ENCODE results near the gene ATP6V0D1. TPM values are rescaled to one million over a fixed set of nuclear protein-coding genes. Genes with fewer than 3 reads are reported as not detected.

ATP6V0D1 gene
- total RNA-seq, 1 donor from 2014 or later, result 155 TPM

GRCh38 chr16:67404740-67405226 is 76.2 kb downstream of the ATP6V0D1 start:
- DNase-seq, result no peak

DNA sequence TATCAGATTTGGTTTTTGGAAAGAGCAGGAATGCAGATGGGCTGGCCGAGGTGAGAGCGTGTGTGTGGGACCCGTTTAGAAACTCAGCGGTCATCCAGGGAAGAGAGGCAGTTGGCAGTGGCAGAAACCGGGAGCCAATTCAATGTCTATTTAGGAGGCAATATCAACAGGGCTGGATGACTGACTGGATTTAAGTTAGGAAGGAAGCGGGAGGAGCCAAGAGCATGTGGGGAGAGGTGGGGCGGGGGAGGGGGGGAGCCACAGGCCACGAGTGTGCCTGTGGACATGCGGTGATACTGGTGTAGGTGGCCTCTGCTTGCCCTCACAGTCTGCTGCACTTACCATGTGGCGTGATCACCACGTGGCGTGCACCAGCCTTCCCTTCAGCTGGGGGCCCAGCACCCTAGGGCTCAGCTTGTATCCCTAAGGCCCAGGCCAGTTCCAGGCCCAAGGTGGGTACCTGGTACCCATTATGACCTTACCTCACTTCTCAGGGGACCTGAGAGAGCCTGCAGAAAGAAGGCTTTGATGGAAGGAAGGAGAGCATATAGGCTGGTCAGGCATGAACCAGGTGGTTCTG is 76.9 kb downstream of the ATP6V0D1 start:
- DNase-seq, result peak; percentile 52

DNA sequence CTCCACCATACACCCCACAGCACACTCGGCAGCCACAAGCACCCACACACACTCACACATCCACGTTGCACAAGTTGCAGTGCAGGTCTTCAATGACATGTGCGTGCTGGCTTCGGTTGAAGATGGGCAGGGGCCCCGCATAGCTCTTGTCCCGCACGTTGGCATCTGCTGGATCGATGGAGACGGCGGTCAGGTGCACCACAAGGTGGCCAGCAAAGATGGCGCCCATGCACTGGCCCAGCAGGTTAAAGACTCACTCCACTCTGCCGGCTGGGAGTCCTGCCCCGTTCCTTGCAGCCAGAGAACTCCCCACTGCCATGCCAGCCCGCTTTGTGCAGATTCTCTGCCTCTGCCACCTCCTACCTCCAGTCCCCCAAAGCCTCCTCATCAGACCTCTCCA is 80.1 kb downstream of the ATP6V0D1 start:
- no peak for DNase-seq

DNA sequence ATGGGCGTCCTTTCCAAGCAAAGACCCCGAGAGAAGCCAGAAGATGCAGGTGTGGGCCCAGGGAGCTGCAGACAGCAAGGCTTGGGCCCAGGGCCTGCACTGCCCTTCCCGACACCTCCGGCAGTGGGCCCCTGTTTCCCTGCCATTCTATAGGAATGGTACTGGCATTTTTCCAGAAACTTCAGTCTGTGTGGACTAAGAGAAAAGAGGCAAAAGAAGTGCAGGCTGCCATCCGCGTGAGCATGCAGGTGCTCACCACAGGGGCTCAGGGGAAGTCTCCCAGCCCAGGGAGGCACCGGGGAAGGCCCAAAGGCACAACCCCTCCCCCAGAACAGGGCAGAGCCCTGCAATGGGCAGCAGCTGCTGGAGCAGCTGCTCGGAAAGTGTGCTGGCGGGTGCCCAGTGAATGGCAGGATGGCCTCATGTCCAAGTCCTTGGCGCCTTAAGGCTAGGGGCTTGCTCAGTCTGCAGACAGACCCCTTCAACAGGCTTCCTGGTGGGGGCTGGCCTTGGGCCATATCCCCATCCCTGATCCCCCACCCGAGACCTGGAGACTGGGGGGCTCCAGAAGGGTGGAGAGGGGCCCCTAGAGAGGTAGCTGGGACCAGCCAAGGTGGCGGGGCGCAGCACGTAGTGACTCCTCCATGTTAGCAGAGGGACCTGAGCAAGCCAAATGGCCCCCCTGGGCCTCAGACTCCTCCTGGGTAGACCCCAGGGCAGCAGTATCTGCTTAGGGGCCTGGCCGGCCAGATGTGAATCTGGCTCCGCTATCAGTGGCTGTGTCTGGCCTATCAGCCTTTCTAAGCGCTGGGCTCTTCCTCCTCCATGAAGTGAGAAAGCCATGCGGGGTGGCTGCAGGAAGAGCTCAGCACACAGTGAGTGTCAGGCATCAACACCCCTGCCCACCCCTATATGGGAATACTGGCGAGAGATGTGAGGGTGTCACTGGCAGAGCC is 80.9 kb downstream of the ATP6V0D1 start:
- DNase-seq, result no peak

- DNase-seq, result peak; percentile 69
Observed at GRCh38 chr16:67399218-67399733, 81.7 kb downstream of the ATP6V0D1 start.

- DNase-seq, result no peak
Observed at GRCh38 chr16:67398546-67399217, 82.3 kb downstream of the ATP6V0D1 start.

GRCh38 chr16:67397812-67398545 is 83.0 kb downstream of the ATP6V0D1 start:
- no peak for DNase-seq

DNA sequence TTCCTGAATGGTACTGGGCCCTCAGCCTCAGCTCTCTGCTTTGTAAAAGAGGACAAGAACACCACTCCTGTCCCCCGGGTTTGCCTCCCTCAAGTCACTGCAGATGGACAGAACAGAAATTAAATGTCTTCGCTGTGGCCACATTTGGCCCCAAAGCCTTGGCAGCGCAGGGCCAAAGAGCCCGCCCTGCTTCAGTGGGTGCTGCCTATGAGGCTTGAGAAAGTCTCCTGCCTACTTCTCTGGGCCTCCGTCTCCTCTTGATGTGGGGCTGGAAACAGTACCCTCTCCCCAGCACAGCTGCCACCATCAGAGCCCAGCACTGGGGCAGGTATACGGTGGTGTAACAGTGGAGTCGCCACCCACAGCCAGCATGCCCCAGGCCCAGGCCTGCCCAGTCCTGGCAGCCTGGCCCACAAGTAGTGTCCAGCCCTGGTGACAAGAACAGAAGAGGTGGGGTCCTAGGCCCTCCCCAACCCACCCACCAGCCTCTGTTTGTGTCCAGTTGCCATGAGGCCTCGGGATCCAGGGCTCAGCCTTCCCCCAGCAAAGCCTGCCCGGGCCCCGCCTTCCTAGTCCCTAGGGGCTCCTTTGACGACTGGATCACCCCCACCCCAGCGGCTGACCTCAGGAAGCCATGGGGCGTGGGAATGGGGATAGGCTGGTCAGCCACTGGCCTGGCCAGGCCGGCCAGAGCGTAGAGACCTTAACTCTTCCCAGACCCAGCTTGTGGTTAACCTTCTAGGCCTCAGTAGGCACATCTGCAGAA is 83.7 kb downstream of the ATP6V0D1 start:
- DNase-seq, result no peak

- DNase-seq, result peak; percentile 70
Observed at GRCh38 chr16:67396159-67397035, 84.6 kb downstream of the ATP6V0D1 start.

- peak; percentile 41 for DNase-seq
Observed at GRCh38 chr16:67395458-67396158, 85.3 kb downstream of the ATP6V0D1 start.

DNA sequence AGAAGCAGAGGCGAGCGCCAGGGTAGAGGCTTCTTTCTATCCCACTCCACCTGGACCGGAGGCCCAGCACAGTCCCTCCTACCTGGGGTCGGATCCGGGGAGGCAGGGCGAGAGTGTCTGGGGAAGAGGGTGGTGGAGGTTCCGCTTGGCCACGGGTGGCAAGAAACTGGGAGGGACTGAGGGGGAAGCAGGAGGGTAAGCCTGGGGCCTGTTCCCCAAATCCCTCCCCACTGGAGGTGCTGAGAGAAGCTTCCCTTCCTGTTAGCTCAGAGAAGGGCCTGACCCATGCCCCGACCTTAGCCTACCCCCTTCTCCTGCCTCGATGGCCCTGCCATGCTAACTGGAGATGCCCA is 85.9 kb downstream of the ATP6V0D1 start:
- DNase-seq, result no peak

DNA sequence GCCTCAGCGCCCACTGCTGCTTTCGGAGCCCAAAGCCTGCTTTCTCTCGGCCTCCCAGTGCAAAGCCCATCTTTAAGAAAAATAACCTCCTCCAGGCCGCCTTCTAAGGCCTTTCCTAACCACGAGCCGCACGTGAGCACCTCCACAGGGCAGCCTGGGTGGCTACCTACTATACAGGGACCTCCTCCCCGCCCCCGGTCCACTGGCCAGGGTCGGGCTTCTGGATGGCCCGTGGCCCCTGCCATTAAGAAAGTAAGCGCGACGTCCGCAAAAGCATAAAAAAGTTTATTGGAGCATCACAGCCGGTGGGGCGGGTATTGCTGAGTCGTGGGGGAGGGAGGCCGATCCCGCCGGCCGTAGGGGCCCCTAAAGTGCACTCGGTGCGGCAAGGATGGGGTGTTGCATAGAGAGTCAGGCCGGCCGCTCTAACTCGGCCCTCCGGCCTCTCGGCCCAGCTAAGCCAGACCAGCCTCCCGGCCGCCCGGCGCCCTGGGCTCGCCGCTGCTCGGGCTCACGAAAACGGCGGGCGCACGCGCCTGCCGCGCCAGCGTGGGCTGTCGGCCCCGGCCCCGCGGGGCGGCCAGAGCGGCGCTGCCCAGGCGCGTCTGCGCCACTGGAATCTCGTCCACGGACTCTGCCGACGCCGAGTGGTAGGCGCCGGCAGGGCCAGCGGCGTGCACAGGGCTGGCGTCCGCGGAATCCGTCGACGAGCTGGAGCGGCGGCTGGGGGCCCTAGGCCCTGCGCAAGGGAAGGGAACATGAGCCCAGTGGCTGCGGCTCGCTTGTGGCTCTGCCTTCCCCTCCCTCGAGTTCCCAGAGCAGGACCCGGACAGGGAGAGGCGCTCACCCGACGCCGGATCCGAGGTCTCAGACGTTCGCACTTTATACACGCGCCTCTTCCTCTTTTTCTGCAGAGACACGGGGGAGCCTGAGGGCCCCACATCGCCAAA is 86.5 kb downstream of the ATP6V0D1 start:
- DNase-seq, result peak; percentile 32

DNA sequence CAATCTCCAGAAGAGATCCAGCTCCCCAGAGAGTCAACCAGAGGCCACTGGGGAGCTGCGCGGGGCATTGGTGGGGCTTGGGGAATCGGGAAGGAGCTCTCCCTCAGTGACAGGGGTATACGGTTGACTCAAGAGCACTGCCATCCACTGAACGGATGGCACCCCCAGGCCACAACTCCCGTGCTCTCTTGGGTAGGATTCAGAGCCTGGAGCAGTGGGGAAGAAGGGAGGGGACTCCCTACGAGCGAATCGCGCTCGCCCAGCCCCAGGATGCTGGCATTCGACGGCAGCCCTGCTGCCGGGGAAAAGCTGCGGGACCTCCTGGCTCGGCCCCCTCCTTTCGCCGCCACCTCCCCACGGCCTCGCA is 87.2 kb downstream of the ATP6V0D1 start:
- peak; percentile 30 for DNase-seq

DNA sequence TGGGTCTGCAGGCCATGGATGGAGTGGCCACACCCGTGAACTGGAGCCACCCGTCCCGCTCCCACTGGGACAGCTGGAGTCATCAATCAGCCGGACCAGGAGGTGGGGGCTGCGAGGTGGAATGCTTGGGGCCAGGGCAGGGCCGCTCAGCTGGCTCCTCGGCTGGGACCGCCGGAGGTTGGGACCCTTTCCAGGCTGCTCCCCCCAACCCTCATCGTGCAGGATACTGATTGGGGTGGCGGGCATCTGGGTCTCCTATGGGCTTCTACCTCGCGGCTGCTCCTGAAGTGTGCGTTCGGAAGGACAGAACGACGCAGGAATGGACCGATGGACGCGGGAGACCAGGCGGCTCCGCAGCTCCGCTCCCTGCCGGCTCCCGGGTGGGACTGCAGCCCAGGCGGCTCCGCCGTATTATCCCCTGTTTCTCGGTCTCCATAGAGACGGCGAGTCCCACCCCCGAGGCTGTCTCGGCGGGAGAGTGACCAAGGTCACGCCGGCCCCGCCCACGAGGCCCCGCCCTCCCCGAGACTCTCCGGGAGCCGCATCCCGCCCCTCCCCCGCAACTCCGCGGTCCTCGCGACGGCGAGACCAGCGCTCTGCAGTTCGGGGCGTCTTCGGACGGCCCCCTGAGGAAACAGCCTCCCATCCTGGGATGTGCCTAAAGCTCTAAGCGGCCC is 87.7 kb downstream of the ATP6V0D1 start, which contains the start of gene TPPP3:
Gene TPPP3, minus strand, starts transcription at position 388 of the 677 bp plus-strand sequence. CDS start 2,387 bp downstream, outside the sequence.
- DNase-seq, result peak; percentile 84

GRCh38 chr16:67392301-67393059 is 88.5 kb downstream of the ATP6V0D1 start:
- no peak for DNase-seq

- DNase-seq, result no peak
Observed at GRCh38 chr16:67391424-67392300, 89.3 kb downstream of the ATP6V0D1 start.

All from dermis blood vessel endothelial cell (primary cell).